GM06990 (cell line): ENCODE results near the gene CAMK2G.

ENCODE experiments used
- DNase-seq: peaks from one replicate; pipeline ENCODE4 v3.0.0-alpha.2; 2011; ENCODE audit not compliant: insufficient read length; ENCODE audit errors: extremely low read depth
- H3K27me3 ChIP-seq: replicated peaks from 2 replicates; pipeline ENCODE4 v1.6.0; 2011; ENCODE audit warnings: low read length; ENCODE audit not compliant: control insufficient read depth, insufficient read depth
- H3K36me3 ChIP-seq: 2 replicates; pipeline ENCODE4 v1.5.1; 2011; ENCODE audit warnings: low read length; ENCODE audit not compliant: control insufficient read depth, insufficient read depth
- H3K4me3 ChIP-seq: replicated peaks from 2 replicates; pipeline ENCODE4 v1.5.1; 2011; ENCODE audit warnings: low read depth, mild to moderate bottlenecking, control low read depth, low read length
- CTCF ChIP-seq: IDR thresholded peaks from 2 replicates; pipeline ENCODE4 v1.5.1; 2011; ENCODE audit warnings: low read length, control low read depth, mild to moderate bottlenecking, inconsistent platforms; ENCODE audit not compliant: insufficient read depth, poor library complexity, severe bottlenecking

The CAMK2G gene

GRCh38 chr10:73857446-73857845, 16.9 kb downstream of the CAMK2G start:
- DNase-seq, result no peak
- H3K36me3 ChIP-seq, result peaks cover 5% of the 10 kb centered on the region

GRCh38 chr10:73856261-73856660, 18.1 kb downstream of the CAMK2G start:
- H3K4me3 ChIP-seq, result no peak overlapping the region
- no peaks in the 10 kb centered on the region for H3K27me3 ChIP-seq
- peaks cover 5% of the 10 kb centered on the region for H3K36me3 ChIP-seq
- TF ChIP-seq CTCF, result no peak
- no peak for DNase-seq

More at GRCh38 chr10:73857446-73857845, 16.9 kb downstream of the CAMK2G start:
- Histone ChIP-seq H3K27me3 (no peaks in the 10 kb centered on the region), H3K4me3 (no peak overlapping the region)
- TF ChIP-seq CTCF, result no peak

GRCh38 chr10:73855413-73855812, 18.9 kb downstream of the CAMK2G start:
- Histone ChIP-seq H3K27me3 (no peaks in the 10 kb centered on the region), H3K36me3 (peaks cover 5% of the 10 kb centered on the region), H3K4me3 (no peak overlapping the region)
- TF ChIP-seq CTCF, result no peak
- no peak for DNase-seq

GRCh38 chr10:73854310-73854709, 20.0 kb downstream of the CAMK2G start:
- H3K36me3 ChIP-seq, result peaks cover 5% of the 10 kb centered on the region
- TF ChIP-seq CTCF, result no peak
- no peak for DNase-seq
- H3K4me3 ChIP-seq, result no peak overlapping the region
- H3K27me3 ChIP-seq, result no peaks in the 10 kb centered on the region

- no peak overlapping the region for H3K4me3 ChIP-seq
- no peak for DNase-seq
- H3K27me3 ChIP-seq, result no peaks in the 10 kb centered on the region
- no peak for TF ChIP-seq CTCF
- H3K36me3 ChIP-seq, result peaks cover 8% of the 10 kb centered on the region
Observed at GRCh38 chr10:73853196-73853595, 21.2 kb downstream of the CAMK2G start.

GRCh38 chr10:73850863-73851461, 23.4 kb downstream of the CAMK2G start:
- peaks cover 9% of the 10 kb centered on the region for H3K36me3 ChIP-seq
- no peak overlapping the region for H3K4me3 ChIP-seq
- DNase-seq, result no peak
- no peaks in the 10 kb centered on the region for H3K27me3 ChIP-seq
- TF ChIP-seq CTCF, result no peak
